ENCODE data around the gene FEN1. TPM values are rescaled to one million over a fixed set of nuclear protein-coding genes. Genes with fewer than 3 reads are reported as not detected.
A peak's percentile ranks its signal among the peaks of the same experiment; 100 is the strongest.

Gene FEN1
- total RNA-seq, 1 donor from 2014 or later: 130 TPM

DNA sequence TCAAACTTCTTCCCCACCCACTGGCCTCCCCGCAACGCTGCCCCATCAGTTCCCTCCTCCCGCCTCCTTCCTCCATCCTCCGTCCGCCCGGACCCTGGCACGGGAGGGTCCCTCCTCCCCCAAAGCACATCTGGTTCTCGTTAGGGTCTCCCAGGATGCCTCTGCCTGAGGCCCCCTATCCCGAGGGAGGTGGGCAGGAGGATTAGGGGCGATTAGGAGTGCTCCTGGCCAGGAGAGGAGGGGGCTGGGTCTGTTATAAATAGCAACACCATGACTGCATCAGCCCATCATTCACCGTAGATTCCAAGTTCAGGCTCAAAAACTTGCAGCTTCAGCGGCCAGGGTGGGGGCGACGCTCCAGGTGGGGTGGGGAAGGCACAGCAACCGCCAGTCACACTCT is 29.9 kb upstream of the FEN1 start:
- H3K4me3 Mint-ChIP-seq (ENCODE audit: low read depth): no peak overlapping the region
- intact Hi-C loops (cut with micrococcal nuclease): no loop called here

DNA sequence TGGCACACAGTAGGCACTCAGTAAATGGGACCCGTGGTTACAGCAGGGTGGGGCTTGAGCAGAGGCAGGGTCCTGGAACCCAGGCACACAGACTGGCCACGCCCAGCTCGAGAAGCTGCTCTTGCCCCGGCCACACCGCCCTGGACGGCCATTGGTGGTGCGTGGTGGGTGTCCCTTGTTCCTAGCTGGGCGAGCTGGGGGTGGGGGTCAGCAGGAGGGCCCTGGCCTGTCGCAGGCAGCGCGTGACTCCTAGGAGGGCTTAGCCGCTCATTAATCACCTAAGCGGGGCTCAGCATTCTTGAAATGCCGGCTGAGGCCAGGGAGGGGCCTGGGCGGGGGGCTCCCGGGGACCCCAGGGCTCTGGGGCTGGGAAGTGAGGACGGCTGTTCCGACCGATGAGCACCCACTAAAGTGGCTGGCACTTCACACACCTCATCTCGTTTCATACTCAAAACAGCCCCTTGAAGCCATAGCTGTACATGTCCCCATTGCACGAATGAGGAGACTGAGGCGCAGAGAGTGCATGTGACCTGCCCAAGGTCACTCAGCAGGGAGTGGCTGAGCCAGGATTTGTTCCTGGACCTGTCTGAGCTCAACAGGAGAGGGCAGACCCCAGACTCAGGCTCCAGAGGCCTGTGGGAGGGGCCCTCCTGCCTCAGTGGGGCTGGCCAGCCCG is 28.6 kb upstream of the FEN1 start:
- no peak overlapping the region for H3K4me3 Mint-ChIP-seq (ENCODE audit: low read depth)
- H3K36me3 Mint-ChIP-seq (ENCODE audit: low read depth): no peaks in the 10 kb centered on the region
- no peaks in the 10 kb centered on the region for H3K9me3 Mint-ChIP-seq
- intact Hi-C loops (cut with micrococcal nuclease): no loop called here
- no peaks in the 10 kb centered on the region for H3K4me1 Mint-ChIP-seq (ENCODE audit: low read depth)
- no peak for DNase-seq (ENCODE audit: low spot score)
- H3K27me3 Mint-ChIP-seq (ENCODE audit: low read depth): no peaks in the 10 kb centered on the region
- H3K27ac Mint-ChIP-seq: no peak overlapping the region

More for the DNA sequence above, 29.9 kb upstream of the FEN1 start:
- Mint-ChIP-seq H3K27me3 (ENCODE audit: low read depth) (no peaks in the 10 kb centered on the region), H3K4me1 (ENCODE audit: low read depth) (no peaks in the 10 kb centered on the region), H3K9me3 (no peaks in the 10 kb centered on the region), H3K27ac (no peak overlapping the region), H3K36me3 (ENCODE audit: low read depth) (no peaks in the 10 kb centered on the region)
- DNase-seq (ENCODE audit: low spot score): no peak

DNA sequence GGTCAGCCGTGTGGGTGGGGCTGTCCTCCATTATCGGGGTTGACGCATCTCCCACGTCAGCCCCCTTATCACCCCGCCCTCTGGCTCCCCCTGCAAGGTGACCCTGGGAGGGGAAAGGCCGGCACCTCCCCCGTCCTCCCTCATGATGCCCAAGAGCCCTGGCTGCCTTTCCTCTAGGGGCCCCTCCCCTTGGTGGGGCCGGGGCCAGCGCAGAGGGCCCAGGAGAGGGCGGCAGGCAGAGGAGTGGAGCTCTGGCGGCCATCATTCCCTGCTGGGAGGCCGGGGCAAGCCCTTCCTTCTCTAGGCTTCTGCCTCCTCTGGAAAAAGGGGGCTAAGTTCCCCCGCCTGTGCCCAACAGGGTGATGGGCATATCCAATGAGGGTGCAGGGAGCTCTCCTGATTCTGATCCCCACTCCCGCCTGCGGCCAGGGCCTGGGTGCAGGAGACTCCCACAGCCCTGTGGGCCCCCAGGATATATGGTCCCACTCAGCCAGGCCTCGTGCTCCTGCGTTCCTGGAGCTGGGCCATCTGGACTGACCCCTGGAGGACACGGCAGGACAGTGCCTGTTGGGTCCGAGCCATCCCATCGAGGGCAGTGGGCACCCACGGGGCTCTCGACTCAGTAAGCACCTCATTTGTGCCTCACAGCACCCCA is 28.0 kb upstream of the FEN1 start:
- H3K4me1 Mint-ChIP-seq (ENCODE audit: low read depth): no peaks in the 10 kb centered on the region
- H3K9me3 Mint-ChIP-seq: no peaks in the 10 kb centered on the region
- intact Hi-C loops (cut with micrococcal nuclease): no loop called here
- no peak for DNase-seq (ENCODE audit: low spot score)
- no peak overlapping the region for H3K4me3 Mint-ChIP-seq (ENCODE audit: low read depth)
- no peaks in the 10 kb centered on the region for H3K36me3 Mint-ChIP-seq (ENCODE audit: low read depth)
- H3K27ac Mint-ChIP-seq: no peak overlapping the region
- H3K27me3 Mint-ChIP-seq (ENCODE audit: low read depth): no peaks in the 10 kb centered on the region

- H3K27me3 Mint-ChIP-seq (ENCODE audit: low read depth): no peaks in the 10 kb centered on the region
- no peak for DNase-seq (ENCODE audit: low spot score)
- intact Hi-C loops (cut with micrococcal nuclease): no loop called here
- no peak overlapping the region for H3K4me3 Mint-ChIP-seq (ENCODE audit: low read depth)
- no peaks in the 10 kb centered on the region for H3K36me3 Mint-ChIP-seq (ENCODE audit: low read depth)
- H3K4me1 Mint-ChIP-seq (ENCODE audit: low read depth): no peaks in the 10 kb centered on the region
- H3K9me3 Mint-ChIP-seq: no peaks in the 10 kb centered on the region
- no peak overlapping the region for H3K27ac Mint-ChIP-seq
Measured at GRCh38 chr11:61765550-61766253, 27.0 kb upstream of the FEN1 start.

- Mint-ChIP-seq H3K4me3 (ENCODE audit: low read depth) (no peak overlapping the region), H3K4me1 (ENCODE audit: low read depth) (no peaks in the 10 kb centered on the region), H3K36me3 (ENCODE audit: low read depth) (no peaks in the 10 kb centered on the region), H3K27me3 (ENCODE audit: low read depth) (no peaks in the 10 kb centered on the region), H3K9me3 (no peaks in the 10 kb centered on the region), H3K27ac (no peak overlapping the region)
- intact Hi-C loops (cut with micrococcal nuclease): no loop called here
- no peak for DNase-seq (ENCODE audit: low spot score)
Measured at GRCh38 chr11:61766353-61766841, 26.3 kb upstream of the FEN1 start.

DNA sequence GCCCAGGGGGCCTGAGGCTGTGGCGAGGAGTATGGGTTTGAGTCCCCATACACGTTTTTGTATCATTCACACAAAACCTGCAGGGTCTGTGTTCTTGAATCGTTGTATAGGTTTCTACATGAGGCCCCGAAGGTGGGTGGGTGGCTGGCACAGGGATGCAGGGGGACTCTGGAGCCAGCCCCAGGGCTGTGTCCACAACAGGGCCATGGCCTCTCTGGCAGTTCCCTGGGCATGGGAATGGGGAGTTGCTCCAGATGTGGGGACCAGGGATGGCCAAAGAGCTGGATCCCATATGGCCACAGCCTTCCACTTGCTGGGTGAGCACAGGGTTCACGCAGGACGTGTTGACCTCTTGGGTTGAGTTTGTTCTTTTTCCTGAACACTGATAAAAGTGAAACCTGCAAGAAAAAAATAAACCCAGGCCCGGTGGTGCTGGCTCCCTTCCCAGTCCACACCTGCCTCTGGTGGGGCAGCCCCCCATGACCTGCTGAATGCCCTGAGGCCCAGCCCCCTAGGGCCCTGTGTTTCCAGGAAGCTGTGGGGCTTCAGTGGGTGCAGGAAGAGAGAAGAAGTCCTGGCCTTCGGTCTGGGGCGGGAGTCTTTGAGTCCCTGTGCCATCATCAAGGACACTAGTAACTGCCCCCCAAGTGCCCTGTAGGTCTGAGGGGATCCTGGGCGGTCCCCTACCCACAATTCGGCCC is 24.2 kb upstream of the FEN1 start:
- intact Hi-C loops (cut with micrococcal nuclease): no loop called here
- DNase-seq (ENCODE audit: low spot score): no peak
- no peak overlapping the region for H3K27ac Mint-ChIP-seq
- no peaks in the 10 kb centered on the region for H3K4me1 Mint-ChIP-seq (ENCODE audit: low read depth)
- H3K4me3 Mint-ChIP-seq (ENCODE audit: low read depth): no peak overlapping the region
- no peaks in the 10 kb centered on the region for H3K27me3 Mint-ChIP-seq (ENCODE audit: low read depth)
- no peaks in the 10 kb centered on the region for H3K9me3 Mint-ChIP-seq
- no peaks in the 10 kb centered on the region for H3K36me3 Mint-ChIP-seq (ENCODE audit: low read depth)

DNA sequence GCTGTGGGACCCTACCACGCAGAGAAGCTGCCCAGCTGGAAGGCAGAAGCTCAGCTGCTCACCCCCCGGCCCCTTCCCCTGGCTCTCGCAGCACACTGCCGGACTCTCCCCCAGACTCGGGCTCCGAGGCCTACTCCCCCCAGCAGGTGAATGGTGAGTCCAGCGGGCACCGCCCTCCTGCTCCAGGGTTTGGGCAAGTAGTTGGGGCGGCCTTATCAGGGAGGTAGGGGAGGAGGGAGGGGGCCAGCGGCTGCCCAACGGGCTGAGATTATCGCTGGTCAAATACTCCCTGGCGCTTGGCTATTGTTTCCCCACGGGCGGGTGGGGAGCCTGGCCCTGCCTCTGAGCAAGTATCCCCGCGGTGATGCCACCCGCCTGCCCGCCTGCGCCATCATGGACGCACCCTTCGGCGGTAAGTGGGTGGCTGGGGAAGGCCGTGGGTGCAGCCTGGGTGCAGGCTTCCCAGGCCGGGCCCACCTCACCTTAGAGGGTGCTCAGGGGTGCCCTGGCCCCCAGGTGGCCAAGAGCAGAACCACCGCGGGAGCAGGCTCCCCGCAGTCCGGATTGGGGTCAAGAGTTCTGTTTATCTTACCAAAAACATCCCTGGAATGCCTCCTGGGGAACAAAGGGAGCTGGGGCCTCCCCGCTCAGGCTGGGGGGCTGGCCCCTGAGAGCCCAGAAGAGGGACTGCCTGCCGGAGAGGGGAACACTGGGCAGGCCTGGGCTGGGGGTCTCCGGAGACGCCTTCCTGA is 23.4 kb upstream of the FEN1 start:
- H3K27me3 Mint-ChIP-seq (ENCODE audit: low read depth): no peaks in the 10 kb centered on the region
- no peaks in the 10 kb centered on the region for H3K36me3 Mint-ChIP-seq (ENCODE audit: low read depth)
- H3K9me3 Mint-ChIP-seq: no peaks in the 10 kb centered on the region
- no peak overlapping the region for H3K4me3 Mint-ChIP-seq (ENCODE audit: low read depth)
- no peak overlapping the region for H3K27ac Mint-ChIP-seq
- DNase-seq (ENCODE audit: low spot score): no peak
- H3K4me1 Mint-ChIP-seq (ENCODE audit: low read depth): no peaks in the 10 kb centered on the region
- intact Hi-C loops (cut with micrococcal nuclease): no loop called here

- no peaks in the 10 kb centered on the region for H3K27me3 Mint-ChIP-seq (ENCODE audit: low read depth)
- no peaks in the 10 kb centered on the region for H3K4me1 Mint-ChIP-seq (ENCODE audit: low read depth)
- no peak overlapping the region for H3K4me3 Mint-ChIP-seq (ENCODE audit: low read depth)
- H3K27ac Mint-ChIP-seq: no peak overlapping the region
- H3K36me3 Mint-ChIP-seq (ENCODE audit: low read depth): no peaks in the 10 kb centered on the region
- H3K9me3 Mint-ChIP-seq: no peaks in the 10 kb centered on the region
- intact Hi-C loops (cut with micrococcal nuclease): no loop called here
- no peak for DNase-seq (ENCODE audit: low spot score)
Measured at GRCh38 chr11:61769946-61770683, 22.6 kb upstream of the FEN1 start.

- intact Hi-C loops (cut with micrococcal nuclease): no loop called here
- Mint-ChIP-seq H3K4me1 (ENCODE audit: low read depth) (no peaks in the 10 kb centered on the region), H3K36me3 (ENCODE audit: low read depth) (no peaks in the 10 kb centered on the region), H3K27me3 (ENCODE audit: low read depth) (no peaks in the 10 kb centered on the region), H3K4me3 (ENCODE audit: low read depth) (no peak overlapping the region), H3K9me3 (no peaks in the 10 kb centered on the region), H3K27ac (peak overlapping the region; percentile 60)
- DNase-seq (ENCODE audit: low spot score): no peak
Measured at GRCh38 chr11:61771195-61771894, 21.4 kb upstream of the FEN1 start.

DNA sequence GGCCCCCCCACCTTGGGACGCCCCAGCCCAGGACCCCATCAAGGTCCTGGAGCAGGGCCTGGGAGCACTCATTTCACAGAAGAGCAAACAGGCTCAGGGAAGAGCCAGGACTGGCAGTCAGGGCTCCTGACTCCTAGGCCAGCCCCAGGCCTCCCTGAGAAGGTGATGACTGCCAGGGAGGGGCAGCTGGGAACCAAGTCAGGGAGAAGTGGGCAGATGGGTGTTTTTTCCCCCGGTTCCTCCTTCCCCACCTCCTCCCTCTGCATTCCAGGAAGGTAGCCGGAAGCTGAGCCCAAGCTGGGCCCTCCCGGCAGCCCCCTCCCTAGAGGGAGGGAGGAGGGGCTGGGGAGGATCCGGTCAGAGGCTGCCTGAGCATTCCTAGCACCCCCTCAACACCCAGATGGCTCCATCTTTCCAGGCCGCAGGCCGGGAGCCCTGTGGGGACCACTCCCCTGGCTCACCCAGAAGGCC is 20.7 kb upstream of the FEN1 start:
- Mint-ChIP-seq H3K36me3 (ENCODE audit: low read depth) (no peaks in the 10 kb centered on the region), H3K4me3 (ENCODE audit: low read depth) (no peak overlapping the region), H3K4me1 (ENCODE audit: low read depth) (peaks cover 5% of the 10 kb centered on the region), H3K27ac (no peak overlapping the region), H3K9me3 (no peaks in the 10 kb centered on the region), H3K27me3 (ENCODE audit: low read depth) (no peaks in the 10 kb centered on the region)
- DNase-seq (ENCODE audit: low spot score): no peak
- intact Hi-C loops (cut with micrococcal nuclease): no loop called here

- Mint-ChIP-seq H3K9me3 (no peaks in the 10 kb centered on the region), H3K36me3 (ENCODE audit: low read depth) (no peaks in the 10 kb centered on the region), H3K4me1 (ENCODE audit: low read depth) (peaks cover 13% of the 10 kb centered on the region), H3K27ac (no peak overlapping the region), H3K27me3 (ENCODE audit: low read depth) (no peaks in the 10 kb centered on the region), H3K4me3 (ENCODE audit: low read depth) (no peak overlapping the region)
- DNase-seq (ENCODE audit: low spot score): no peak
- intact Hi-C loops (cut with micrococcal nuclease): no loop called here
Measured at GRCh38 chr11:61773356-61773755, 19.4 kb upstream of the FEN1 start.

Data from activated T-helper 2 cell treated with anti-CD3 and anti-CD28 coated beads, Interferon-gamma antibody, Interleukin-2, Interleukin-4, amounts not matched to agents 10 μg/mL and 5 μg/mL and 100 μg/mL, durations not matched to agents 14 hours and 24 hours and 36 hours (primary cell).